AG04450 (cell line): Measurements from ENCODE around the gene OPN4. TPM values are rescaled to one million over a fixed set of nuclear protein-coding genes. Genes with fewer than 3 reads are reported as not detected.

Experiments used
- CTCF ChIA-PET: fragments of 300-600, 350-600 bp; formaldehyde crosslinking; extraction: SDS; loops from one replicate; lab custom pipeline; 2022; ENCODE audit warnings: antibody characterized with exemption, inconsistent platforms; lab: Charles Lee
- POLR2A ChIA-PET: fragments of 350-600 bp; formaldehyde crosslinking; extraction: SDS; loops from one replicate; lab custom pipeline; 2021; ENCODE audit warnings: antibody characterized with exemption, inconsistent platforms; lab: Yijun Ruan, JAX
- DNase-seq: peaks from one replicate; pipeline ENCODE4 v3.0.0-alpha.2; 2011; ENCODE audit warnings: low read depth, low spot score
- H3K27ac ChIP-seq: one replicate; pipeline ENCODE4 v1.5.1; 2012; ENCODE audit warnings: low read depth, low read length, control low read depth
- H3K27me3 ChIP-seq: one replicate; pipeline ENCODE4 v1.6.0; 2012; ENCODE audit warnings: low read length; ENCODE audit not compliant: control insufficient read depth, insufficient read depth
- H3K4me3 ChIP-seq: 2 replicates; pipeline ENCODE4 v1.5.1; 2011; ENCODE audit warnings: mild to moderate bottlenecking, low read depth, low read length, control low read depth
- H3K9me3 ChIP-seq: 2 replicates; pipeline ENCODE4 v1.5.1; 2012; ENCODE audit warnings: low read length; ENCODE audit not compliant: control insufficient read depth, insufficient read depth
- polyA plus RNA-seq: library from polyadenylated mRNA; depleted of rRNA; stranded (reverse); fragments of >200 nt; gene quantifications from 2 replicates; pipeline ENCODE4 v1.2.3, GENCODE V29; 2011
- TF ChIP-seq, protein P1 (sequence below): IDR thresholded peaks from 2 replicates; pipeline ENCODE4 v1.5.1; 2011; ENCODE audit warnings: low read depth, low read length, control low read depth, inconsistent platforms

OPN4 gene
- polyA plus RNA-seq, 1 experiment: not detected

DNA sequence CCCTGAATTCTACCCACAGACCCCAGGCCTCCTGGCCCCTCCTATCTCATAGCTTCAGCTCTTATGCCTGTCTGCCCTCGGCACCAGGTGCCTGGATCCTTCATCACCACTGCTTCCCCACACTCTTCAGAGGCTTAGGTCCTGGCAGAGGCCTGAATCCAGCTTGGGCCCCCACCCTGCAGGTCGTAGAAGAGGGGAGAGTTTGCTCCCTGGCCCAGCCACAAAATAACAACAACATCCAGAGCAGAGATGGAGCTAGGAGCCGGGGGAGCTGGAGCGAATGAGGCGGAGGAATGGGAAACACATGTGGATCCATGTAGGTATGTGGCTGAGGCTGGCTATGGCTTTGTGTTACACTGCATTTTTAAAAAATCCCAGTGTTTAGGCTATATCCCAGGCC is 7.8 kb upstream of the OPN4 start:
- Histone ChIP-seq H3K27ac (no peak overlapping the region), H3K27me3 (peaks cover 4% of the 10 kb centered on the region), H3K9me3 (no peaks in the 10 kb centered on the region), H3K4me3 (no peak overlapping the region)
- CTCF ChIA-PET: no interaction called here
- DNase-seq: no peak
- TF ChIP-seq, protein P1, sequence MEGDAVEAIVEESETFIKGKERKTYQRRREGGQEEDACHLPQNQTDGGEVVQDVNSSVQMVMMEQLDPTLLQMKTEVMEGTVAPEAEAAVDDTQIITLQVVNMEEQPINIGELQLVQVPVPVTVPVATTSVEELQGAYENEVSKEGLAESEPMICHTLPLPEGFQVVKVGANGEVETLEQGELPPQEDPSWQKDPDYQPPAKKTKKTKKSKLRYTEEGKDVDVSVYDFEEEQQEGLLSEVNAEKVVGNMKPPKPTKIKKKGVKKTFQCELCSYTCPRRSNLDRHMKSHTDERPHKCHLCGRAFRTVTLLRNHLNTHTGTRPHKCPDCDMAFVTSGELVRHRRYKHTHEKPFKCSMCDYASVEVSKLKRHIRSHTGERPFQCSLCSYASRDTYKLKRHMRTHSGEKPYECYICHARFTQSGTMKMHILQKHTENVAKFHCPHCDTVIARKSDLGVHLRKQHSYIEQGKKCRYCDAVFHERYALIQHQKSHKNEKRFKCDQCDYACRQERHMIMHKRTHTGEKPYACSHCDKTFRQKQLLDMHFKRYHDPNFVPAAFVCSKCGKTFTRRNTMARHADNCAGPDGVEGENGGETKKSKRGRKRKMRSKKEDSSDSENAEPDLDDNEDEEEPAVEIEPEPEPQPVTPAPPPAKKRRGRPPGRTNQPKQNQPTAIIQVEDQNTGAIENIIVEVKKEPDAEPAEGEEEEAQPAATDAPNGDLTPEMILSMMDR: no peak
- POLR2A ChIA-PET: no interaction called here

DNA sequence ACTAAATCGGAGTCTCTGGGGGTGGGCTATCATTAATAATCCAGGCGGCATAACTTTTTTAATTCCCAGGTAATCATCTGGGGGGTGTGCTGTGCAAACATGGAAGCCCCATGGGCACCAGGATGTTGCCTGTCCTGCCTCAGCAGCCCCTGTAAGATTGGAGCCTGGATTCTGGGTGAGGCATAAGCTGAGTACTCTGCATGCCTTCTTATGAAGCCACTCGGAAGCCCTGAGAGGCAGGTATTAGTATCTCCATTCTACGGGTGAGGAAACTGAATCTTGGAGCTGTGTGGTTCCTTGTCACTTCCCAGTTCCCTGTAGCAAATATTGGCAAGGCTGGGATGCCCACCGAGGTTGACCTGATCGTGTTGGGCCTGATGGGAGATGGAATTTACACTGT is 7.4 kb upstream of the OPN4 start:
- POLR2A ChIA-PET: no interaction called here
- Histone ChIP-seq H3K9me3 (no peaks in the 10 kb centered on the region), H3K27me3 (peaks cover 4% of the 10 kb centered on the region), H3K4me3 (no peak overlapping the region), H3K27ac (no peak overlapping the region)
- no peak for DNase-seq
- TF ChIP-seq, protein P1: no peak
- CTCF ChIA-PET: no interaction called here

DNA sequence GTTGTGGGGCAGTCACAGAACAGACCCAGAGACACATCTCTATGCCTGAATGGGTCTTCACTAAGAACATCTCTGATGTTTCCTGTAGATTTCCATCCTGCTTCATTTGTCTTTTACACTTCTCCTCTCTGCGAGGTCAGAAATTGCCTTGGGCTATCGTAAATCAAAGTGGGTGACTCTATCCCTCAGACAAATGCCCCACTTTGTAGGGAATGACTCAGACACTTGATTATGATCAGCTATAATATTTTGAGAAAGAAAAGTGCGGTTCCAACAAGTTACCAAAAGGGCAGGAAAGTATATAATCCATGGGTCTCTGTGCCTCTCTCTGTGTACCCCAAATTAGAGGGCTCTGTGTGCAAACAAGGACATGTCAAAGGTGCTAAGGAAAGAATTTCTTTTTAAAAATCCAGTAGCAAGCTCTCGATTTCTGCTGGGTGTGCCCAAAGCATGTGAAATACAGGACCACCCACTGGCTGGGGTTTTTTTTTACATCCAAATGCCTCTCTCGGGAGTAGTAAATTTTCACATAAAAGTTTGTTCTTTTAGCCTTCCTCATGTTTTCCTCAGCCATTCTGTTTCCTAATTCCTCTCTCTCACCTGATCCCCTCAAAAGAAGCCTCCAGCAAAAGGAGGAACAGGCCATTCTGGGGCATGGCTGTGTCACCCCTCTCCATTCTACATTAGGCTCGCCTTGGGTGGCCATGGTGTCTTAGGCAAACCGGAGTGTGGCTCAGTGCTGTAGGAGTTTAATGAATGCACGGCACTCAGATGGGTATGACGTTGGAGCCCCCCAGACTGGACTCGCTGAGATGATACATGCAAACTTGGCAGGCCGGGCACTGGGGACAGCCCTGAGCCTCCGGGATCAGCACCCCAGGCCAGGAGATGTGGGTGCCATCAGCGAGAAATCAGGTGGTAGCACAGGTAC is 6.3 kb upstream of the OPN4 start:
- ChIA-PET CTCF (interaction anchor here (0.6 kb wide), 2 partner anchors 11 to 37 kb away, joined by 3 to 4 read pairs; no protein-coding TSS in a partner anchor), POLR2A (interaction anchor here (0.7 kb wide), 1 partner anchor 53 kb away, joined by 3 read pairs; no protein-coding TSS in a partner anchor)
- H3K9me3 ChIP-seq: no peaks in the 10 kb centered on the region
- H3K27me3 ChIP-seq: peaks cover 4% of the 10 kb centered on the region
- TF ChIP-seq, protein P1: no peak
- H3K4me3 ChIP-seq: no peak overlapping the region
- DNase-seq: no peak
- H3K27ac ChIP-seq: no peak overlapping the region

DNA sequence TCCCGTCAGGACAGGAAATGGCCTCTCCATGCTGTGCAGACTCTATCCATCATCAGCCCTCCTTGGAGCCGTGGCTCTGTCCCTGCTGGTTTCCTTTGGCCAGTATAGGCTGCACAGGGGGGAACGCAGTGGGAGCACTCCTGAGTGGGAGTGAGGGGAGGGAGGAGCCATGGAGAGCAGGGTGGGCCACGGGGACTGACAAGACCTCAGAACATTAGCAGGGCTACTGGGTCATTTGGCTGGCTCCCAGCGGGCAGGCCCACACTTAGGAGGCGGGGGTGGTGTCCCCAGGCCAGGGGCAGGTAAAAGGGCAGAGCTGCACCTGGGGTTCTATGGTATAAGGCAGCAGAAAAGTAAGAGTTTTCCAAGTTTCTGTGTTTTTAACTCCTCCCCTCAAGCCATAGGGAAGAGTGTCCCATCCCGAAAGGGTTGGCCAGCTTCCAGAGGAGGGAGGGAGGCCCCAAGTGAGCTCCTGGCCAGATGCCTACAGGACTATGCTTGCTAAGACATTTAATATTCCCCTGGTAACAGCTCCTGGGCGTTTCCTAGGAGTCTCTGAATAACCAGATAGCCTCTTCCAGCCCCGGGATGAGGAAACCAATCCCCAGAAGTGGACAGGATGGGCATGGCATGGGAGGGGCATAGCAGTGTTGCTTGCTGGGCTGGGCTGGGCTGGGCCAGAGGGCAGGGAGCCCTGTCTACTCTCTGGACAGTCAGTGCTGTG is 5.5 kb upstream of the OPN4 start:
- POLR2A ChIA-PET: no interaction called here

More for the DNA sequence above, 5.5 kb upstream of the OPN4 start:
- H3K27me3 ChIP-seq: peaks cover 4% of the 10 kb centered on the region
- TF ChIP-seq, protein P1: no peak
- no peaks in the 10 kb centered on the region for H3K9me3 ChIP-seq
- DNase-seq: peak; percentile 20
- CTCF ChIA-PET: interaction anchor here (0.6 to 0.9 kb wide), 2 partner anchors 36 to 249 kb away, joined by 3 read pairs; no protein-coding TSS in a partner anchor
- H3K4me3 ChIP-seq: no peak overlapping the region
- no peak overlapping the region for H3K27ac ChIP-seq
